ENCODE results near the gene PDAP1. TPM values are rescaled to one million over a fixed set of nuclear protein-coding genes. Genes with fewer than 3 reads are reported as not detected.

Gene PDAP1
- total RNA-seq, 1 experiment from 2014 or later: 200 TPM

- TF ChIP-seq ZNF274 (IDR thresholded peaks at IDR 0.05; ENCODE audit: low read depth, low read length) (no peak), POLR2A (IDR thresholded peaks at IDR 0.05; ENCODE audit: borderline replicate concordance, extremely low read depth, insufficient read depth, insufficient read length) (no peak), CTCF (IDR thresholded peaks at IDR 0.05 in 2 of 3, conservative IDR thresholded peaks at IDR 0.05 in 1 of 3; ENCODE audit: borderline replicate concordance in 1 of 3, insufficient read depth in 1 of 3, low read depth in 2 of 3, low read length in 2 of 3) (no peak), SP1 (IDR thresholded peaks at IDR 0.05; ENCODE audit: low read depth) (no peak), ZBTB33 (IDR thresholded peaks at IDR 0.05; ENCODE audit: extremely low read depth, insufficient replicate concordance, low read length) (no peak), EGR1 (IDR thresholded peaks at IDR 0.05; ENCODE audit: low read depth) (no peak)
- POLR2A ChIA-PET: no interaction called here
- H2AFZ ChIP-seq (ENCODE audit: low read depth, low read length, poor library complexity, severe bottlenecking): no peak overlapping the region
These were observed 35.0 kb downstream of the PDAP1 start for GRCh38 chr7:99373091-99374066.

More at GRCh38 chr7:99373091-99374066, 35.0 kb downstream of the PDAP1 start:
- RAD21 ChIA-PET (ENCODE audit: low non-redundant PET in 1 of 2, low total read pairs in 2 of 2, uncharacterized antibody in 2 of 2, unreplicated experiment in 2 of 2): no interaction called here
- Histone ChIP-seq H3K4me3 (replicated peaks in 1 of 2; ENCODE audit: low read depth in 1 of 2, low read length in 2 of 2) (peak overlapping the region; percentile 68 to 86), H3K9me3 (ENCODE audit: control insufficient read depth in 1 of 2, insufficient read depth in 1 of 2, low read depth in 1 of 2, low read length in 2 of 2) (no peaks in the 10 kb centered on the region), H3K27me3 (ENCODE audit: insufficient read depth, low read length) (no peaks in the 10 kb centered on the region), H3K9ac (ENCODE audit: low read length) (peak overlapping the region; percentile 89), H3K27ac (ENCODE audit: low read depth, low read length) (peak overlapping the region; percentile 74), H3K4me1 (ENCODE audit: control insufficient read depth in 1 of 2, insufficient read depth in 2 of 2, low read length in 2 of 2) (peaks cover 24 to 60% of the 10 kb centered on the region in 2 experiments), H3K36me3 (ENCODE audit: control insufficient read depth in 1 of 2, insufficient read depth in 2 of 2, low read length in 2 of 2) (peaks cover 5 to 14% of the 10 kb centered on the region in 2 experiments; a peak in 2 of 4 replicates), H3K9me2 (ENCODE audit: insufficient read depth) (no peaks in the 10 kb centered on the region), H4K20me1 (ENCODE audit: insufficient read depth) (no peaks in the 10 kb centered on the region), H3K79me2 (ENCODE audit: insufficient read depth, low read length) (peaks cover 35% of the 10 kb centered on the region), H3K4me2 (ENCODE audit: low read length) (peak overlapping the region; percentile 92)
- DNase-seq (ENCODE audit: low read depth, low spot score) (no peak), ATAC-seq (no peak)
- BruUV-seq (replicated peaks): no TSS peak
- intact Hi-C loops (cut with micrococcal nuclease): no loop called here
- CTCF ChIA-PET: no interaction called here
